Measurements from ENCODE around the gene FGD2.

- no peak for TF ChIP-seq CTCF (IDR thresholded peaks at IDR 0.05)
- TF ChIP-seq POLR2A (IDR thresholded peaks at IDR 0.05): no peak
- TF ChIP-seq EP300 (IDR thresholded peaks at IDR 0.05): no peak
- no peak for TF ChIP-seq POLR2AphosphoS5 (IDR thresholded peaks at IDR 0.05)
Observed at GRCh38 chr6:37030599-37030998, 25.1 kb downstream of the FGD2 start.
